ENCODE results near the gene KRT7. TPM values are rescaled to one million over a fixed set of nuclear protein-coding genes. Genes with fewer than 3 reads are reported as not detected.

Gene KRT7
- total RNA-seq, 4 donors from 2014 or later, result 2.5 to 33.9 (median 6.3) TPM

DNA sequence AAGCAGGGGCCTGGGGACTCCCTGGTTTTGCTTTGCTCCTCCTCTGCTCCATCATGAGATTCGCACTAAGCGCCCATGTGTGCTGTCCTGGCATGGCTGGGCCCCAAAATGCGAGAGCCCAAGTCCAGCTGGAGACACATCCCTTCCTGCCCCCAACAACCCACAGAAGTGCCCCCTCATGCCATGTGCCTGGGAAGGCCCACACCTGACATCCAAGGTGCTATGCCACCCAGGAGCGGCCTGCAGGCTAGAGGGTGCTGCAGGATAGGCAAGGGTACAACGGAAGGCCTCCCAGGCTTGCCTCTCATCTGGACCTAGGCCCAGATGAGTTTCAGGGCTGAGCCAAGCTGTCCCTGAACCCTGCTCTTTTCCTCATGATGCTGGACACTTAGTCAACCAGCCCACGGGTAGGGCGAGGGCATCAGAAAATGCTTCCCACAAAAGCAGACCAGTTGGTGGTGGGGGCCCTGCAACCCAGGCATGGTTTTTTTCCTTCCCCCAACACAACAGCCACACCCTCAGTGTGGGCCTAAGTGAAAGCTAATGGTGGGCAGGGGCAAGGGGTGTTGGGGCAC lies 28.0 kb upstream of the KRT7 start:
- DNase-seq (ENCODE audit: low spot score in 2 of 2), result no peak
- TF ChIP-seq EP300 (IDR thresholded peaks at IDR 0.05) (no peak), POLR2A (IDR thresholded peaks at IDR 0.05) (no peak)
- TF ChIP-seq, protein P1, sequence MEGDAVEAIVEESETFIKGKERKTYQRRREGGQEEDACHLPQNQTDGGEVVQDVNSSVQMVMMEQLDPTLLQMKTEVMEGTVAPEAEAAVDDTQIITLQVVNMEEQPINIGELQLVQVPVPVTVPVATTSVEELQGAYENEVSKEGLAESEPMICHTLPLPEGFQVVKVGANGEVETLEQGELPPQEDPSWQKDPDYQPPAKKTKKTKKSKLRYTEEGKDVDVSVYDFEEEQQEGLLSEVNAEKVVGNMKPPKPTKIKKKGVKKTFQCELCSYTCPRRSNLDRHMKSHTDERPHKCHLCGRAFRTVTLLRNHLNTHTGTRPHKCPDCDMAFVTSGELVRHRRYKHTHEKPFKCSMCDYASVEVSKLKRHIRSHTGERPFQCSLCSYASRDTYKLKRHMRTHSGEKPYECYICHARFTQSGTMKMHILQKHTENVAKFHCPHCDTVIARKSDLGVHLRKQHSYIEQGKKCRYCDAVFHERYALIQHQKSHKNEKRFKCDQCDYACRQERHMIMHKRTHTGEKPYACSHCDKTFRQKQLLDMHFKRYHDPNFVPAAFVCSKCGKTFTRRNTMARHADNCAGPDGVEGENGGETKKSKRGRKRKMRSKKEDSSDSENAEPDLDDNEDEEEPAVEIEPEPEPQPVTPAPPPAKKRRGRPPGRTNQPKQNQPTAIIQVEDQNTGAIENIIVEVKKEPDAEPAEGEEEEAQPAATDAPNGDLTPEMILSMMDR (IDR thresholded peaks at IDR 0.05), result no peak

GRCh38 chr12:52205612-52206303 lies 27.3 kb upstream of the KRT7 start:
- H3K4me1 ChIP-seq, result peaks cover 0 to 26% (median 11%) of the 10 kb centered on the region in 4 donors
- H3K9me3 ChIP-seq, result no peaks in the 10 kb centered on the region
- peaks cover 0 to 7% of the 10 kb centered on the region in 2 donors for H3K27me3 ChIP-seq
- H3K27ac ChIP-seq, result no peak overlapping the region
- DNase-seq (ENCODE audit: low spot score in 2 of 2), result no peak
- no peaks in the 10 kb centered on the region for H3K36me3 ChIP-seq
- no peak overlapping the region for H3K4me3 ChIP-seq
- WGBS, 2 donors, result 82 to 92% methylated on average over 4 of the region's 4 CpGs
- no peak for TF ChIP-seq POLR2A (IDR thresholded peaks at IDR 0.05)
- TF ChIP-seq, protein P1 (IDR thresholded peaks at IDR 0.05), result no peak
- TF ChIP-seq EP300 (IDR thresholded peaks at IDR 0.05), result no peak

More for the DNA sequence above, 28.0 kb upstream of the KRT7 start:
- no peaks in the 10 kb centered on the region for H3K9me3 ChIP-seq
- no peak overlapping the region for H3K4me3 ChIP-seq
- peaks cover 0 to 26% (median 11%) of the 10 kb centered on the region in 4 donors for H3K4me1 ChIP-seq
- H3K27me3 ChIP-seq, result peaks cover 0 to 7% of the 10 kb centered on the region in 2 donors
- no peaks in the 10 kb centered on the region for H3K36me3 ChIP-seq
- WGBS, 2 donors, result 82 to 89% methylated on average over 5 to 7 of the region's 7 CpGs
- H3K27ac ChIP-seq, result no peak overlapping the region

DNA sequence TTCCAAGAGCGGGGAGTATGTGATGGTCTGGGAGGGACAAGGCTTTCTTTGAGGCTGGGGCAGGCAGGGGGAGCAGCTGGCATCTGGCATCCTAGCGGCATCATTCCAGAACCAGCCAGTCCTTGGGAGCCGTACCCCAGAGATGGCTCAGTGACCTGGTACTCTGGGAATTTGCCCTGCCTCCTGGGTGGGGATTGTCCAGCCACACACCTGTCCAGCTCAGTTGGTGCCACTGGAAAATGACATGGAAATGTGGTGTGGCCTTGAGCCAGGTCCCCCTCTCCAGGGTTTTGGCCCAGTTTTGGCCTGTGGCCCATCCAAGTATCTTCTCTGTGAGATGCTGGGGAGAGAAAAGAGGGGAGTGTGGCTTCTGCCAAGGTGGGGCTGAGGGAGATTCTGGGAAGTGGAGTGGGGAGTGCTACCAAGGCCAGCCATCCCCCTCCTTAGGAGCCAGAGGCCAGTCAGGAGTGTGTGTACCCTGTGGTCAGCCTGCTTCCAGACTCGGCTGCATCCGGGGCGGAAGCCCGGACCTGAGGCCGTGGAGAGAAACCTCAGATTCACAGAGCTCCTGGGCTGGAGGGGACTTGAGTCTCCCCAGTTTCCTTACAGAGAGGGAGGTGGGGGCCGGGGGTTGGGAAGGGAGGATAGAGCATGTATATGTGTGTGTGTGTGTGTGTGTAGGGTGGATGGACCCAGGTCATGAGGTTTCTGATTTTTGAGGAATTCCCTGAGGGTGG lies 26.6 kb upstream of the KRT7 start:
- no peak for DNase-seq (ENCODE audit: low spot score in 2 of 2)
- WGBS, 2 donors, result 82% methylated on average over 8 to 9 of the region's 9 CpGs

DNA sequence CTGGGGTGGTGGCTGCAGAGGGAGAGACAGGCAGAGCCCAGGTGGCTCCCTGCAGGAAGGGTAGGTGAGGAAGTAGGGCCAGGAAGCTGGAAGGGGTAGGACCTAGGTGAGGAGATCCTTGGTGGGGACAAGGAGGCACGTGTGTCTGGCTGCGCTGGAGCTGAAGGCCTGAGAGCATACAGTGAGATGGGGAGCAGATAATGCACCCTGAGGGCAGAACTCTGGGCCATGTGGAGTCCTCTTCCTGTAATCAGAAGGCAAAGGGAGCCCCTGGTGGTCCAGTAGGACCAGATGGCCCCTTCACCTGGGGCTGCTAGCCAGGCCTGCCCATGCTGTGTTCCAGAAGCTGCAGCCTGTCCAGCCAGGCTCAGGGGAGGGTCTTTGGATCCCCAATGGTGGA lies 25.9 kb upstream of the KRT7 start:
- TF ChIP-seq POLR2A (IDR thresholded peaks at IDR 0.05), result no peak
- no peak for TF ChIP-seq EP300 (IDR thresholded peaks at IDR 0.05)
- TF ChIP-seq, protein P1 (IDR thresholded peaks at IDR 0.05), result no peak
- H3K27ac ChIP-seq, result no peak overlapping the region
- no peaks in the 10 kb centered on the region for H3K9me3 ChIP-seq
- no peak for DNase-seq (ENCODE audit: low spot score in 2 of 2)
- H3K4me1 ChIP-seq, result peaks cover 0 to 25% (median 11%) of the 10 kb centered on the region in 4 donors
- H3K27me3 ChIP-seq, result peaks cover 0 to 7% of the 10 kb centered on the region in 2 donors
- H3K4me3 ChIP-seq, result no peak overlapping the region
- WGBS, 2 donors, result 88 to 94% methylated on average over 2 of the region's 2 CpGs
- no peaks in the 10 kb centered on the region for H3K36me3 ChIP-seq

More for the DNA sequence above, 26.6 kb upstream of the KRT7 start:
- Histone ChIP-seq H3K4me1 (peaks cover 0 to 26% (median 11%) of the 10 kb centered on the region in 4 donors), H3K27me3 (peaks cover 0 to 7% of the 10 kb centered on the region in 2 donors), H3K27ac (no peak overlapping the region), H3K36me3 (no peaks in the 10 kb centered on the region), H3K4me3 (no peak overlapping the region), H3K9me3 (no peaks in the 10 kb centered on the region)
- TF ChIP-seq, protein P1 (IDR thresholded peaks at IDR 0.05), result no peak
- no peak for TF ChIP-seq EP300 (IDR thresholded peaks at IDR 0.05)

DNA sequence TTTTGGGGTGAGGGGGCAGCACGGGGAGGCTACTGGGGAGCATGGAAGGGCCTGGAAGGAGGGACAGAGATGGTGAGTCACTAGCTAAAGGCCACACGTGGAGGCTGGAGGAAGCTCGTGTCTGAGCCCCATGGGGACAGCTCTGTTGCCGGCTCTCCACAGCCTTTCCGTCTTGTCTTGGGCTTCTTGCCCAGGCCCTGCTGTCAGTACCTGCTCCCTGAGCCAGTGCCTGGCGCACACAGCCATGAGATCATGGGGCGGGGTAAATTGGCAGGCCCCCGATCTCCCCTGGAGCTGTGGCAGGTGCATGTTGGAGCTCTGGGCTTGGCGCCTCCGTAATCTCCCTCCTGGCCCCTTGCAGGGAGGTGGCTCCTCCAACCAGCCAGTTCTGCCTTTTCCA lies 25.1 kb upstream of the KRT7 start:
- H3K36me3 ChIP-seq, result no peaks in the 10 kb centered on the region
- H3K4me3 ChIP-seq, result no peak overlapping the region
- peak; percentile 31 to 41 for DNase-seq (ENCODE audit: low spot score in 2 of 2)
- no peaks in the 10 kb centered on the region for H3K9me3 ChIP-seq
- TF ChIP-seq POLR2A (IDR thresholded peaks at IDR 0.05), result no peak
- whole genome bisulfite sequencing, 2 donors, result 38 to 42% methylated on average over 10 of the region's 10 CpGs
- H3K4me1 ChIP-seq, result peaks cover 0 to 17% (median 4%) of the 10 kb centered on the region in 4 donors
- H3K27ac ChIP-seq, result no peak overlapping the region
- peaks cover 0 to 4% of the 10 kb centered on the region in 2 donors for H3K27me3 ChIP-seq

Data from tibial nerve (tissue), 4 donors.